HG03460 (cell line): ENCODE results near the gene ACOT6.
"Not testable (repeated sequence)": the region's sequence is repeated elsewhere in the genome, so short reads cannot be mapped to it uniquely, and the experiment has no call there.

ENCODE experiments used
- ATAC-seq: cut with Tn5 transposase; IDR thresholded peaks from one replicate; pipeline ENCODE4 v1.9.1; 2021; ENCODE audit not compliant: unreplicated experiment

Gene ACOT6

GRCh38 chr14:73594491-73594890, 17.8 kb upstream of the ACOT6 start:
- no peak for ATAC-seq

GRCh38 chr14:73599499-73599898, 12.8 kb upstream of the ACOT6 start:
- ATAC-seq = no peak

DNA sequence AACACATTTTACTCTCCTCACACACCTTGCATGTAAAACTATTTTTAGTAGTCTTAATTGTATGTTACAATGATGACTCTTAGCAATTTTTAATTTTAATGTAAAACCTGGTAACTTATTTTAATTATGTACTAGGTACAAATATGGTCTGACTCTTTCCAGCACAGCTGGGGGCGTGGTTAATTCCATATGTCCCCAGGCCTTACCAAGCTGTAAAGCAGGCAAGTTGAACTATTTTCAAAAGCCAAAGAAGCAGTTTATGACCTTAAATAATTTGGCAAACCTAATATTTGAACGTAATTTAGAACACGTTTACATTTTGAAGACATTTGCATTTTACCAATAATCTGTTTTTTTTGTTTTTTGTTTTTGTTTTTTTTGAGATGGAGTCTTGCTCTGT, 9.3 kb upstream of the ACOT6 start:
- ATAC-seq = no peak

- no peak for ATAC-seq
Measured at GRCh38 chr14:73606271-73606670, 6.0 kb upstream of the ACOT6 start.

DNA sequence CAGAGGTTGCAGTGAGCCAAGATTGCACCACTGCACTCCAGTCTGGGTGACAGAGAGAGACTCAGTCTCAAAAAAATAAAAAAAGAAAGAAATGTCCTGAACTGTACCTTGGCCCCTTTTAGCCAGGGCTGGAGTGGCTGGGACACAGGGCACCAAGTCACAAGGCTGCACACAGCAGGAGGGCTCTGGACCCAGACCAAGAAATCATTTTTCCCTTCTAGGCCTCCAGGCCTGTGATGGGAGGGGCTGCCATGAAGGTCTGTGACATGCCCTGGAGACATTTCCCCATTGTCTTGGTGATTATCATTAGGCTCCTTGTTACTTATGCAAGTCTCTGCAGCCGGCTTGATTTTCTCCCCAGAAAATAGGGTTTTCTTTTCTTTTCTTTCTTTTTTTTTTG, 5.1 kb upstream of the ACOT6 start:
- ATAC-seq = no peak

- ATAC-seq = no peak
Measured at GRCh38 chr14:73610687-73611086, 1.6 kb upstream of the ACOT6 start.

DNA sequence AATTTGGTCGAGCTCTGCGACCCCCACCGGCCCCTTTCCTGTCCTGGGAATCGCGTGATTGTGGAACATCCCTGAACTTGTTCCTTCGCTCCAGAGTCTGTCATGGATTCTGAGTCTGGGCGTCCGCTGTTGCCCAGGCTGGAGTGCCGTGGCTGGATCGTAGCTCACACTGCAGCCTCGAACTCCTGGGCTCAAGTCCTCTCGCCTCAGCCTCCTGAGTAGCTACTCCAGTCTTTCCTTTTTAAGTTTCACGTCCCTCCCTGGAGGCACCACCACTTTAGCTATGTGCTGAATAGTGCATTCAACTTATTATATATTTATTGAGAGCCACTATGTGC, 698 bp downstream of the ACOT6 start:
- peak; percentile 17 for ATAC-seq

DNA sequence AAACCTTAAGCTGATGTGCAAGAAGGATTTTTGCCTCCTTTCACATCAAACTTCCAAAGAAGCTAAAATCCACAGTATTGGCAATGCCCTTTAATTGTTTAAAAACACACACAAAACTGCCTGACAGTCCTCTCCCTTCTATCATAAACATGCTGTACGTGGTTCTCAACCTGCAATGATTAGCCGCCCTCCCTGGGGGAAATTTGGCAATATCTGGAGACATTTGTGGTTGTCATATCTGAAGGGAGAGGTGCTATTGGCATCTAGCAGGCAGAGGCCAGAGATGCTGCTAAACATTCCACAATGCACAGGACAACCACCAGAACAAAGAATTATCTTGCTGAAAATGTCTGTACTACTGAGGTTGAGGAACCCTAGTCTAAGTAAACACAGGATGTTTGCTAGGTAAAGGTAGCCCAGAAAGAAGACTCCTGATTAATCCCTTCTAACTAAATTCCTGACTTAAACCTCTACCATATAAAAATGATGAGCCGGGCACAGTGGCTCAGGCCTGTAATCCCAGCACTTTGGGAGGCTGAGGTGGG, 1.2 kb downstream of the ACOT6 start:
- no peak for ATAC-seq

- ATAC-seq = no peak
Measured at GRCh38 chr14:73616831-73617230, 4.5 kb downstream of the ACOT6 start.

- no peak for ATAC-seq
Measured at GRCh38 chr14:73619524-73619923, 7.2 kb downstream of the ACOT6 start.

DNA sequence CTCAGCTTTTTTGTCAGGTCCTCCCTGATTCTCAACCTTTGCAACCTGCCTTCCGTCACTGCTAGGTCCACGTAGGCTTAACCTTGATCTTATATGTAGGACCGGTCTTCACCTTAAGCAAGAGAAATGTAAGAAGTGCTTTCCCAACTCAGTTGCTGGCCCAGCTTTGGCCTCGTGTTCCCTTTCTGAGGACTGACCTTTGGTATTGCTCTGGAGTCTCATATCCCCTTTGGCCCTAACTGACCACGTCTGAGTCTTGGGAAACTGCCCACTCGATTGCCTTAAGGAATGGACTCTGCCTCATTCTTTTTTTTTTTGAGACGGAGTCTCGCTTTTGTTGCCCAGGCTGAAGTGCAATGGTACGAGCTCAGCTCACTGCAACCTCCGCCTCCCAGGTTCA, 8.0 kb downstream of the ACOT6 start:
- no peak for ATAC-seq

DNA sequence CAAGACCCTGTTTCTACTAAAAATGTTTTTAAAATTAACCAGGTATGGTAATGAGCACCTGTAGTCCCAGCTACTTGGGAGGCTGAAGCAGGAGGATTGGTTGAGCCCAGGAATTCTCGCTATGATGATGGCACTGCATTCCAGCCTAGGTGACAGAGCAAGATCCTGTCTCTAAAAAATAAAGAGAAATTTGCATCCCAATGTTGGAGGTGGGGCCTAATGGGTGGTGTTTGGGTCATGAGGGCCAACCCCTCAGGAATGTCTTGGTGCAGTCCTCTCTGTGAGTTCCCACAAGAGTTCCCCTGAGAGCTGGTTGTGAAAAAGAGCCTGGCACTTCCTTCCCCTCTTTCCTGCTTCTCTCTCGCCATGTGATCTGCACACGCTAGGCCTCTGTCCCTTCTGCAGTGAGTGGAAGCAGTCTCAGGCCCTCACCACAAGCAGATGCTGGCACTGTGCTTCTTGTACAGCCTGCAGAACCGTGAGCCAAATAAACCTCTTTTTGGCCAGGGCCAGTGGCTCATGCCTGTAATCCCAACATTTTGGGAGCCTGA, 11.3 kb downstream of the ACOT6 start:
- no peak for ATAC-seq

GRCh38 chr14:73625706-73626105, 13.4 kb downstream of the ACOT6 start:
- ATAC-seq = no peak

GRCh38 chr14:73627151-73627558, 14.8 kb downstream of the ACOT6 start:
- ATAC-seq = no peak

DNA sequence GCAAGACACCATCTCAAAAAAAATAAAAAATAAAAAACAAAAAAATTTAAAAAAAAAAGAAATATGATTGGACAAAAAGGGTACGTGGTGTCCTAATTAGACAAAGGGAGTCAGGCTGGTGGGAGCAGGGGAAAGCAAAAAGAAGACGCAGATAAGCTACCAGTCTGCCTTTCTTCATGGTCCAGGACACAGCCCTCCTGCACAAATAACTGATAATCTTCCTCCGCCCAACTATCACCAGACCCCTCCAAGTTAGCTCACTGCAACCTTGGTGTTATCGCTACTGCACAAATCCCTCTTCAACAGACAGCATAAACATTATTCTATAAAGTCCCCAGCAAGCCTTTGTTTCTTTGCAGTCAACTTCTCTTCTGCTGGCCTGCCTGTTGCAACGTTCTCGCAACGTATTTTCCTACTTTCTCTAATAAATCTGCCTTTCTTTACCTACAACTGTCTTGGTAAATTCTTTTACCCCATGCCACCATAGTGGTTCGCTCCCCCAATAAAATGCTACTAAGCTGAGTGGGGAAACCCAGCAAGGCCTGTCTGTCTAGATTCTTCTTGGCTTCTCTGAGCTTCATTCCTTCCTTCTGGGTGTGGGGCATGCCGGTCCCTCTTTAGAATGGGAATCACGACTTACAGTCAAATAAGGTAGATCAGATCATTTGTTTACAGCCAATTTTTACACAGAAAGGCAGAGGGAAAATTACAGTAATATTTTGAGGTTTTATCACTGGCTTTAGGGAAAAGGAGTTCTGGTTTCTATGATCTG, 17.9 kb downstream of the ACOT6 start:
- ATAC-seq = no peak

- peak; percentile 55 for ATAC-seq
Measured at GRCh38 chr14:73633116-73634010, 21.0 kb downstream of the ACOT6 start.

GRCh38 chr14:73634011-73634833, 21.9 kb downstream of the ACOT6 start:
- peak; percentile 36 for ATAC-seq

GRCh38 chr14:73636355-73636754, 24.0 kb downstream of the ACOT6 start:
- ATAC-seq = not testable (repeated sequence)

DNA sequence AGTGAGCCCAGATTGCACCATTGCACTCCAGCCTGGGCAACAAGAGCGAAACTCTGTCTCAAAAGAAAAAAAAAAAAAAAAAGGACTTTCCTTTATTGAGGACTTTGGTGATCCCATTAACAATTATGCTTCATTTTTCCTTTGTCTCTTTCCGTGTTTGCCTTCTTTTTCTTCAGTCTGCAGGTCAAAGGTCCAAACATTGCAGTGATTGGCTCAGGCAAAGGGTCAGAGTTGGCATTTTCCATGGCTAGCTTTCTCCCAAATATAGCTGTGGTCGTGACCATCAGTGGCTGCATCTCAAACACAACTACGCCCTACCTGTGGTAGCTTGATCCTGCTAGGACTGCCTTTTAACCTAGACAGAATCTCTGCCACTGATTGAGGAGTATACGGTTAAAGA, 25.5 kb downstream of the ACOT6 start:
- no peak for ATAC-seq

GRCh38 chr14:73640796-73641365, 28.6 kb downstream of the ACOT6 start:
- ATAC-seq = no peak
